Activated naive CD4-positive, alpha-beta T cell treated with anti-CD3 and anti-CD28 coated beads, Interleukin-2, amount 50 U/mL, for 24 hours (primary cell): ENCODE data around the gene CD4.
A peak's percentile ranks its signal among the peaks of the same experiment; 100 is the strongest.
"Not testable (repeated sequence)": the region's sequence is repeated elsewhere in the genome, so short reads cannot be mapped to it uniquely, and the experiment has no call there.

Source experiments
- H3K27ac Mint-ChIP-seq: one replicate; pipeline ENCODE4 v1.8.0; 2021; ENCODE audit warnings: mild to moderate bottlenecking, mixed read lengths
- H3K27me3 Mint-ChIP-seq: one replicate; pipeline ENCODE4 v1.8.0; 2021; ENCODE audit warnings: mixed read lengths
- H3K36me3 Mint-ChIP-seq: one replicate; pipeline ENCODE4 v1.8.0; 2021; ENCODE audit warnings: mixed read lengths
- H3K4me1 Mint-ChIP-seq: one replicate; pipeline ENCODE4 v1.8.0; 2021; ENCODE audit warnings: mixed read lengths
- H3K4me3 Mint-ChIP-seq: one replicate; pipeline ENCODE4 v1.8.0; 2021; ENCODE audit warnings: mild to moderate bottlenecking, mixed read lengths
- H3K9me3 Mint-ChIP-seq: one replicate; pipeline ENCODE4 v1.8.0; 2021; ENCODE audit warnings: mixed read lengths

Gene CD4

GRCh38 chr12:6851153-6851920 is 62.0 kb downstream of the CD4 start, which contains the start of gene CDCA3:
Gene CDCA3, minus strand, starts transcription at chr12:6851286. Its CDS starts 334 bp downstream, at chr12:6850952.
- peak within 1 kb of the TSS; percentile 95 for H3K27ac Mint-ChIP-seq
- H3K4me1 Mint-ChIP-seq: peaks cover 26% of the 10 kb centered on the region
- peaks cover 1% of the 10 kb centered on the region for H3K36me3 Mint-ChIP-seq
- no peaks in the 10 kb centered on the region for H3K27me3 Mint-ChIP-seq
- H3K9me3 Mint-ChIP-seq: no peaks in the 10 kb centered on the region
- H3K4me3 Mint-ChIP-seq: peak within 1 kb of the TSS; percentile 88

- Mint-ChIP-seq H3K36me3 (peaks cover 1% of the 10 kb centered on the region), H3K9me3 (no peaks in the 10 kb centered on the region)
These were observed 62.8 kb downstream of the CD4 start, which contains the start of gene USP5 for GRCh38 chr12:6851921-6852650. Gene USP5, plus strand, starts transcription at chr12:6852150. Its CDS starts 30 bp downstream, at chr12:6852180.

GRCh38 chr12:6852651-6853354 is 63.5 kb downstream of the CD4 start:
- no peaks in the 10 kb centered on the region for H3K9me3 Mint-ChIP-seq
- no peaks in the 10 kb centered on the region for H3K27me3 Mint-ChIP-seq
- peaks cover 7% of the 10 kb centered on the region for H3K36me3 Mint-ChIP-seq
- peak overlapping the region; percentile 88 for H3K4me3 Mint-ChIP-seq
- H3K27ac Mint-ChIP-seq: peak overlapping the region; percentile 95
- peaks cover 26% of the 10 kb centered on the region for H3K4me1 Mint-ChIP-seq

More at GRCh38 chr12:6851921-6852650, 62.8 kb downstream of the CD4 start, which contains the start of gene USP5:
- H3K27ac Mint-ChIP-seq: peak within 1 kb of the TSS; percentile 95
- H3K27me3 Mint-ChIP-seq: no peaks in the 10 kb centered on the region
- H3K4me3 Mint-ChIP-seq: peak within 1 kb of the TSS; percentile 88
- H3K4me1 Mint-ChIP-seq: peaks cover 26% of the 10 kb centered on the region

GRCh38 chr12:6853626-6854025 is 64.3 kb downstream of the CD4 start:
- no peaks in the 10 kb centered on the region for H3K27me3 Mint-ChIP-seq
- peak overlapping the region; percentile 88 for H3K4me3 Mint-ChIP-seq
- H3K4me1 Mint-ChIP-seq: peaks cover 26% of the 10 kb centered on the region
- H3K36me3 Mint-ChIP-seq: peaks cover 9% of the 10 kb centered on the region
- peak overlapping the region; percentile 95 for H3K27ac Mint-ChIP-seq
- no peaks in the 10 kb centered on the region for H3K9me3 Mint-ChIP-seq

- Mint-ChIP-seq H3K27ac (peak overlapping the region; percentile 95), H3K36me3 (peaks cover 9% of the 10 kb centered on the region), H3K4me3 (peak overlapping the region; percentile 88)
These were observed 64.7 kb downstream of the CD4 start for GRCh38 chr12:6854036-6854435.

GRCh38 chr12:6855322-6855721 is 66.0 kb downstream of the CD4 start:
- peaks cover 9% of the 10 kb centered on the region for H3K36me3 Mint-ChIP-seq
- H3K9me3 Mint-ChIP-seq: no peaks in the 10 kb centered on the region
- H3K27me3 Mint-ChIP-seq: no peaks in the 10 kb centered on the region
- H3K27ac Mint-ChIP-seq: no peak overlapping the region
- peaks cover 26% of the 10 kb centered on the region for H3K4me1 Mint-ChIP-seq
- no peak overlapping the region for H3K4me3 Mint-ChIP-seq

More at GRCh38 chr12:6854036-6854435, 64.7 kb downstream of the CD4 start:
- no peaks in the 10 kb centered on the region for H3K27me3 Mint-ChIP-seq
- H3K9me3 Mint-ChIP-seq: no peaks in the 10 kb centered on the region
- H3K4me1 Mint-ChIP-seq: peaks cover 26% of the 10 kb centered on the region

GRCh38 chr12:6858799-6859198 is 69.5 kb downstream of the CD4 start:
- H3K27me3 Mint-ChIP-seq: no peaks in the 10 kb centered on the region

GRCh38 chr12:6860116-6860515 is 70.8 kb downstream of the CD4 start:
- Mint-ChIP-seq H3K27ac (no peak overlapping the region), H3K36me3 (peaks cover 24% of the 10 kb centered on the region), H3K27me3 (no peaks in the 10 kb centered on the region), H3K4me3 (no peak overlapping the region), H3K4me1 (peaks cover 5% of the 10 kb centered on the region), H3K9me3 (no peaks in the 10 kb centered on the region)

More at GRCh38 chr12:6858799-6859198, 69.5 kb downstream of the CD4 start:
- H3K4me1 Mint-ChIP-seq: peaks cover 14% of the 10 kb centered on the region
- no peak overlapping the region for H3K4me3 Mint-ChIP-seq
- H3K9me3 Mint-ChIP-seq: no peaks in the 10 kb centered on the region
- H3K27ac Mint-ChIP-seq: no peak overlapping the region
- peaks cover 22% of the 10 kb centered on the region for H3K36me3 Mint-ChIP-seq

- Mint-ChIP-seq H3K4me3 (no peak overlapping the region), H3K27ac (no peak overlapping the region), H3K4me1 (peaks cover under 1% of the 10 kb centered on the region), H3K9me3 (no peaks in the 10 kb centered on the region), H3K27me3 (no peaks in the 10 kb centered on the region), H3K36me3 (peaks cover 25% of the 10 kb centered on the region)
These were observed 71.6 kb downstream of the CD4 start for GRCh38 chr12:6860942-6861341.

GRCh38 chr12:6861391-6861790 is 72.1 kb downstream of the CD4 start:
- Mint-ChIP-seq H3K4me3 (no peak overlapping the region), H3K36me3 (peaks cover 25% of the 10 kb centered on the region), H3K27ac (no peak overlapping the region), H3K27me3 (no peaks in the 10 kb centered on the region), H3K4me1 (no peaks in the 10 kb centered on the region), H3K9me3 (no peaks in the 10 kb centered on the region)

GRCh38 chr12:6863033-6863432 is 73.7 kb downstream of the CD4 start:
- Mint-ChIP-seq H3K27me3 (no peaks in the 10 kb centered on the region), H3K36me3 (peaks cover 19% of the 10 kb centered on the region), H3K9me3 (no peaks in the 10 kb centered on the region), H3K4me1 (no peaks in the 10 kb centered on the region), H3K27ac (no peak overlapping the region), H3K4me3 (no peak overlapping the region)

GRCh38 chr12:6863586-6864321 is 74.4 kb downstream of the CD4 start:
- no peaks in the 10 kb centered on the region for H3K27me3 Mint-ChIP-seq
- H3K36me3 Mint-ChIP-seq: peaks cover 22% of the 10 kb centered on the region
- no peaks in the 10 kb centered on the region for H3K9me3 Mint-ChIP-seq
- H3K4me3 Mint-ChIP-seq: no peak overlapping the region
- H3K27ac Mint-ChIP-seq: no peak overlapping the region
- peaks cover 7% of the 10 kb centered on the region for H3K4me1 Mint-ChIP-seq

- peaks cover 25% of the 10 kb centered on the region for H3K36me3 Mint-ChIP-seq
- H3K27me3 Mint-ChIP-seq, H3K4me3 Mint-ChIP-seq, H3K9me3 Mint-ChIP-seq: not testable (repeated sequence)
- peak overlapping the region; percentile 77 for H3K27ac Mint-ChIP-seq
- peaks cover 22% of the 10 kb centered on the region for H3K4me1 Mint-ChIP-seq
These were observed 76.0 kb downstream of the CD4 start for GRCh38 chr12:6865307-6865706.

GRCh38 chr12:6866163-6866919 is 77.0 kb downstream of the CD4 start:
- no peak overlapping the region for H3K27ac Mint-ChIP-seq
- H3K36me3 Mint-ChIP-seq: peaks cover 16% of the 10 kb centered on the region
- H3K4me1 Mint-ChIP-seq: peaks cover 32% of the 10 kb centered on the region
- H3K9me3 Mint-ChIP-seq: no peaks in the 10 kb centered on the region
- no peaks in the 10 kb centered on the region for H3K27me3 Mint-ChIP-seq
- H3K4me3 Mint-ChIP-seq: peak overlapping the region; percentile 94
